HCT116 (cell line): Measurements from ENCODE around the gene LTBR.

Source experiments
- RAD21 ChIP-seq: IDR thresholded peaks from 2 replicates; pipeline ENCODE4 v1.6.1; 2012; ENCODE audit warnings: low read depth, mild to moderate bottlenecking
- REST ChIP-seq: IDR thresholded peaks from 2 replicates; pipeline ENCODE4 v1.6.1; 2012; ENCODE audit warnings: low read depth

- TF ChIP-seq REST (no peak), RAD21 (no peak)
Measured at GRCh38 chr12:6358881-6359280, 25.1 kb upstream of the LTBR start.
